GM23248 (cell line): ENCODE measurements around the gene PISD.

ENCODE experiments used
- EZH2 ChIP-seq: fragments of 200-600 bp; sonication (generic); IDR thresholded peaks from 2 replicates; pipeline ENCODE4 v1.6.1; 2018; ENCODE audit warnings: antibody characterized with exemption, mild to moderate bottlenecking; ENCODE audit not compliant: insufficient read depth, poor library complexity, severe bottlenecking
- EZH2phosphoT487 ChIP-seq: fragments of 200-600 bp; sonication (generic); IDR thresholded peaks from 2 replicates; pipeline ENCODE4 v1.6.1; 2018; ENCODE audit warnings: antibody characterized with exemption, moderate library complexity, mild to moderate bottlenecking, low read depth; ENCODE audit not compliant: insufficient read depth

- TF ChIP-seq EZH2phosphoT487 (no peak), EZH2 (no peak)
Measured at GRCh38 chr22:31652911-31653684, 8.9 kb downstream of the PISD start.
